ENCODE results near the gene ZPR1.

Gene ZPR1

DNA sequence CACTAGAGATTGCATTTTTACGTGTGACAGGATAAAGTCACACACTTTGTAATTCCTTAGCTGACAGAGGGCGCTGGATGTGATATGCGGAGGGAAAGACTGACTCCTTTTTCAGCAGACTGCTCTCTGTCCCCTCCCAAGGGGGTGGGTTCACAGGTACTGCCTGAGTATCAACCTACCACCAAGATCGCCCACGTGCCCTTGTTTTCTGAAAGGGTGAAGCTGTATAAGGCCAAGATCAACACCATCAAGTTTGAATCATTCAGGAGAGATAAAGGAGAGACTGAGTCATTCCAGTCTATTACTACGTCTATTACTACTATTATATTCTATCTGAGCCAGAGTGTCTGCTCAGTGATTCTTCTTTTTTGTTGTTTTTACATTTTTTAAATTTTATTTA lies 45.7 kb downstream of the ZPR1 start:
- DNase-seq, result no peak

DNA sequence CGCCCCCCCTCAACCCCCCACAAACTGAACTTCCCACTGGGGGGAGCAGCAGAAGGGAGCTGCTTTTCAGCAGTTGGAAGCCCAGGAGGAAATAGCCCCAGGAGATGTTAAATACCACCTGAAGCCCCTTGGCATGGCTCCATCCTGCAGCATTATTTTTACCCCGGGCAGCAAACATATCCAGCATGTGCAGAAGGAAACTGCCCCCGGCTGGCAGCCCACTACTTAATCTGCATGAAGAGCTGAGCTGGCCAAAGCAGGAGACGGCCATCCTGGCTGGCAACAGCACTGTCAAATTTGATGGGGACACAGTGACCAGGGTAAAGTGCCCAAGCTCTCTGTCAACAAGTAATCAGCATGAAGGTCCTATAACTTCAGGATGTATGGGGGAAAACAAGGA lies 47.1 kb downstream of the ZPR1 start:
- DNase-seq, result peak; percentile 81

DNA sequence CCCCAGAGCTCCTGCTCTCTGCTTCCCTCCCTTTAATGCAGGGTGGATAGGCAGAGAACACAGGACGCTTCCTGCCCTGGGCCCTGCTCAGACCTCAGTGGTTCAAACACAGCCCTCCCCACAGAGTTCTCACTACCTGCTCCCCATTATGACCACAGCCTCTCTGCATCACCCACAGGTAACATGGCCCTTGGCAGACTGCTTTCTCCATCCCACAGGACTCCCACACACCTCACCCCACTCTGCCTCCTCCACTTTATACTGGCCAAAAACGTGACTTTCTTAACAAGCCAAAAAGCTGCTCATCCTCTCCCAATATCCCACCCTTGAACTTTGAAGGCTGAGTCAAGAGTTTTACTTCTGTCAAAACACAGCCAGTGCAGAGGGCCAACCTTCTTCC lies 48.8 kb downstream of the ZPR1 start:
- DNase-seq, result no peak

DNA sequence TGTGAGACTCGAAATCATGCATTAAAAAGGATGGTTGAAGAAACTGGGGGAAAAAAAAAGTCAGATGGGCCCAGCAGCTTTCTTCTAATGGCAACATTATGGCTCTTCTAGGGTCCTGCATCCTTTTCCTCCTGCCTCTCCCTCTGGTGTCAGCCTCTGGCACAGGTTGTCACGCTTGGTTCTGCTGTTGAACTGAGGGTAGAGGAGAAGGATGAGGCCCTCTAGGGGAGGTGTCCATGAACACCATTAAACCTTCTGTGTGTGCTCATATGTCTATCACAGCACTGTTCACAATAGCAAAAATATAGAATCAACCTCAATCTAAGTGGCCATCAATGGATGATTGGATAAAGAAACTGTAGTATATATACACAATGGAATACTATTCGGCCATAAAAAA lies 51.1 kb downstream of the ZPR1 start:
- peak; percentile 62 for DNase-seq

DNA sequence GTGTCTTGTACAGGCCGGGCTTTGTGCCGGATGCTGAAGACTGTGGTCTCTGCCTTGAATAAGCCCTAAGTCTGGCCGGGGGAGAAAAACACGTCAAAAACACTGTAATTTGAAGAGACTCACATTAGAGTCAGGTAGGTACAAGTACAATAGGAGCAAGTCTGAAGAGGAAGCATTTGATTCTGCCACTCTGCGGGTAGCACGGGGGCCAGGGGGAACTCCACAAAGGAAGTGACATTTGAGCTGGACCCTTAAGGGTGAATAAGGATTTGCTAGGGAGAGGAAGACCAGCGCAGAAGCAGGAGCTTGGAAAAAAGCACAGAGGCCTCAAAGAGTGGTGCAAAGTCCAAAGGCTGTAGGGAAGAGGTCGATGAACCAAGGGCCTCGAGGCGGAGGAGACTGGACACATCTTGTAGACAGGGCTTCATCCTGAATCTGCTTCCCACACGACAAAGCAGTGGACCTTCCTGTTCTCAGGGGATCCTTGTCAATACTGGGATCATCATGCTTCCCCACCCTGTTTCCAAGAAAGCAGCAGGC lies 53.8 kb downstream of the ZPR1 start:
- DNase-seq, result no peak

DNA sequence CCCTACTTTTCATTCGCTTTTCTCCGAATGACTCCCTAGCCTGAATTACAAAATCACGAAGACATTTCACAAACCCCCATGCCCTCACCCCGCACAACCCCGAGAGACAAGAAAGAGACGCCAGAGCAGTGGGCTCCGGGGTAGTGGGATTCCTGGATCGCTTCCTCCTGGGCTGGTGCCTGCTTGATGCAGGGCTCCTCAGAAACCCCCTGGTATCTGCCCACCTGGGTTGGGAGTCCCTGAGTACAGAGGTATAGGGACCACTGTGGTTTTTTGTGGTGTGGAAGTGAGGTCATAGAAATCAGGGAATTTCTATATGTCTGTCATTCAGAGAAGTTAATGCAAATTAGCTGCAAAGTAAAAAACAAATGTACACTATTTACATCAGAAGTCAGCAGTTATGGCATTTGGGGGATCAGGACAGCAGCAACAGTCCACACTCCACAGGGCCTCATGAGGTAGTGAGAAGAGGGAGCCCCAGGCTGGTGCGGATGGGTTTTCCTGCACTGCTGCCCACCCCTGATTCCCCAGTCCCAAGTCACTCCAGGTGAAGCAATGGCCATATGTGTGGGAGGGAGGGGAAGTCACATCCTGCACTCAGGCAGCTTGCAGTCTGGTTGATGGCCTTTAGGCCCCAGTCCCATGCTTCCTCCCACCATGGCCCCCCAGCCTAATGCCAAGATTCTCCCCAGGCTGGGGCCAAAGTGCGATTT lies 54.6 kb downstream of the ZPR1 start:
- no peak for DNase-seq

DNA sequence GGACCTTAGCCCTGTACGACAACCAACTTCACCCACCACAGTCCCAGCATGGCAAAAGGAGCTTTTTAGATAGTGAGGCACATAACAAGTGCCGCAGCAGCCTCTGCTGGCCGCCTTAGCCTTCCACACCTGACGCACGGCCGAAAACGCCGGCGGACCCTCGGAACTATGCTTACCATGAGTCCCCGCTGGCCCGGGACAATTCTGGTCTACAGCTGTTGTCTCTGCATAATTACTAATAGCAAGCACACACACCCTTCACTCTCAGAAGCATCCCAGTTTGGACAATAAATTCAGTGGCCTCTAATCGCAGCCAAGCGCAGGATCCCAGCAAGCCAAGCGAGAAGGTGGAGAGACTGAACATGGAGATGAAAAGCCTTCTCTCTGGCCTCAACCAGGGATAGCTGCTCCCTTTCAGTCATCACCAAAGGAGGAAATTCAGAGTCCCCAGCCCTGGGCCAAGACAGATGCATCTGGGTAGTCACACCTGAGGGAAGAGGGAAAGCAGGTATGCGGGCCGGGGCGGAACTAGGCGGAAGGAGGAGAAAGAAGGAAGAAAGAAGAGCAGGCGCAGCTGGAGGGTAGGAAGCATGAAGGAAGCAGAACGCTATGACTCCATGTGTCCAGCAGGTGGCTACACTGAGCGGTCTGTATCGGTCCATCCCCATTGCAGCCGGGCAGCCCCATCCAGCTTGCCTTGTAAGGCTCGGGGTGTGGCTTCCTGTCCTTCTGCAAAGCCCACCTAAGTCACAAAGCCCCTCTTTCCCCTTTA lies 55.4 kb downstream of the ZPR1 start:
- DNase-seq, result peak; percentile 83

DNA sequence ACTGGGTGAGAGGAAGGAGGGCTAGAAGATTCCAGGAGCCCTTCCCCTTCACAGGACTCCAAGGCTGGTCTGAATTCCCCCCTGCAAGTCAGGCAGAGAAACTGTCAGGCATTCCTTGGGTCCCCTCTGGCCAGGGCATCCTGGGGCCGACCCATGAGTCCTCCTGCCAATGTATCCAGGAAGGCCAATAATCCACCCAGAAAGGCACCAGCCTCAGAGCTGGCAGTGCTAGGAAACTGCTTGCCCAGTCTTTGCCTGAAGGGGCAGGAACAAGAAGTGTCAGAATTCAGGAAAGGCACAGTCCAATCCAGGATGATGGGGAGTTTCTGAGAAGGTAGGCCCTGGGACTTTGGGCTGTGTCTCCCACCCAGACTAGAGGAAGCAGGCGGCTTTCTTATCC lies 56.0 kb downstream of the ZPR1 start:
- DNase-seq, result no peak

DNA sequence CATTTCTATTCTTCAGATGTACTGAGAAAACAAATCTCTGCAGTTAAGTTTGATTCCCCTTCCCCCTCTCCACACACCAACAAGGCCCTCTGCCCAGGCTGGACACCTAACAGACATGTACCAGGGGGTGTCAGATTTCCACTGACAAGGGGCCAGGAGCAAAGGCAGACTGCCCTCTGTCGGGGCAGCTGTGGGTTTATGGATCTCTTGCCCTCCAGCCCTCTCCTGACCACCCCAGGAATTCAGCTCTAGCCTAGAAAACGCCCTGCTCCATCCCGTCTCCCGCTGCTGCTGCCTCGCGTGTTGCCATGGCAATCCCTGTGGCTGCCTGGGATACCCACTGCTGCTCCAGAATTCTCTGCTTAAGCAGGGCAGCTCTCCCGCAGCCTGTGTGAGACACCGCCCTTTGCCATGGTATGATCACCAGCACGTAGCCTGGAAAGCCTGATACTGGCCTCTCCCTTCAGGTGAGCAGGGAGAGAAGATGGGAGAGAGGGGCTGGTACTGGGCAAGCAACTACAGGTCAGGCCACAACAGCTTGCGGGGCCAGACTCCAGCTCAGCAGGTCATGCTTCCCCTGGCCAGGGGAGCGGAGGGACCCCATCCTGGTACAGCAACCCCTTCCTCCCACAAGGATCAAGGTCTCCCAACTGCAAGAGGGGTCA lies 56.6 kb downstream of the ZPR1 start:
- peak; percentile 76 for DNase-seq

DNA sequence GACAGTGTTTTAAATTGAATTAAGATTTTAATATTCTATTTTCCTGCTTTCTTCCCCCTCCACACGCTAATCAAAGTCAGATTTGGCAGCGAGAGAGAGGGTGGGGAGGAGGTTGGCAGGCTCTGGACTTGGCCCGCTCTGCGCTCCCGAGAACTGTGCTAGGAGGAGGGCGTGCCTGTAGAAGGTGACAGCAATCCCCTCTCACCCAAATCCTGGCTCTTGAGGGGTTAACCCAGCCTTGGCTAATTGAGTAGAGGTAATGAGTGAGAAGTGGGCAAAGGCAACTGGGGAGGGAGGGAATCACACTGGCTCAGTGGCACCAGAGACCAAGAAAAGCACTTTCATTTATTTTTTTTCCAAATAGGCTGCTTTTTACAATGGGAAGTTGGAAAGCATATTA lies 57.2 kb downstream of the ZPR1 start:
- no peak for DNase-seq

DNA sequence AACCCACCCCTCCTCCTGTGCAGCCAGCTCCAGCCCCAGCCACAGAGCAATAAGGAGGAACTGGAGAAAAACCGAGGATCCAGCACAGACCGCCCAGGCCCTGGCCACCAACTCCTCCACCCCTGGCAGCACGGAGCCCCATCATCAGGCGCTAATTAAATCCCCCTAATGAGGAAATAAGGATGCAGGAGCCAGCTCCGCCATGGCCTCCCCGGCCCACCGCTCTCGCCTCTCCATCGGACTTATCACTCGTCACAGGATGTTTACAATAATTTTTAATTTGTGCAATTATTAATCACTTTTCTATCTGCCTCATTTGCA lies 57.6 kb downstream of the ZPR1 start:
- no peak for DNase-seq

DNA sequence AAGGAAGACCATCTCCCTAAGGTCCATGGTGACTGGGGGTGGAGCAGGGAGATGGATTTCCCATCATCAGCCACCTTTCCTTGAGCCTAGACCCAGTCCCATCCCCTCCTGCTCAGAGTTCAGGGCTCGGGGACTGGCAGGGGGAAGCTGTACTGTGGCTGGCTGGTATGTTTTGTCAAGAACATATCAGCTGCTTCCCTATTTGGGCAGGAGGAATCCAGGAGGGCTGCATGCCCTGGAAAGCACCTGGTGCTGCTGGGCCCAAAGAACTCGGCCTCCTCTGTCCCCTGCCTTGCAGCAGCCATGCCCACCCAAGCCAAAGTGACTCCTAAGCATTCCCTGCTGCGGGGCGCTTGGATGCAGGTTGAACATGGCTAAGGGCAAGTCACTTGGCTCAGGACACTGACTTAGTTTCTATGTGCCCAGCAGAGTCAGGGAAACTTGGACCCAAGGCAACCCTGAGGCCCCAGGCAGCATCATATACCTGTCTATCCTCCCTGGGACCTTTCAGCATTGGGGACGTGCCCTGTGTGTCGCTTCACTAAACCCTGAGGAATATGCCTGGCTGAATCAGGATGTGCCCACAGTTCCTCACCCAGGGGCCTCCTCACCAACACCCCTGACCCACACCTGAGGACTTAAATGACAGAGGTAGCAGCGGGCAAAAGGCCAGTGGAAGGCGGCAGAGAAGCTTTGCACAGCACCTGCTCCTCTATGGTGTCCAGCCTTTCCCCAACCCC lies 58.2 kb downstream of the ZPR1 start:
- DNase-seq, result no peak

DNA sequence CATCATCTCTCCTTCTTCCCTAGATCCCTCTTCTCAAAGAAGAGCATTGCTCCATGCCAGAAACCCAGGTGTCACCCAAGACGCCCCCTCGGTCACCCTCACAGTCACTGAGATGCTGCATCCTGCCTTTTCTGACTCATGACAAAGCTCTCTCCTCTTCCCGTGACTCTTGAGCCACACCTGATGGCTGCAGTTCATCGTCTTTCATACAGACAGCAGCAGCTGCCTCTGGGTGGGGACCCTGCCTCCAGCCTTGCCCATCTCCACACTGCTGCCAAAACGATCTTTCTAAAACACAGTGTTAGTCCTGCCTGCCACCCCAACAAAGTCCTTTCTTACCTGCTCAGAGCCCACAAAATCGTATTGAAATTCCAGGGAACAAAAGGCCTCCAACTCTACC lies 59.8 kb downstream of the ZPR1 start:
- no peak for DNase-seq

DNA sequence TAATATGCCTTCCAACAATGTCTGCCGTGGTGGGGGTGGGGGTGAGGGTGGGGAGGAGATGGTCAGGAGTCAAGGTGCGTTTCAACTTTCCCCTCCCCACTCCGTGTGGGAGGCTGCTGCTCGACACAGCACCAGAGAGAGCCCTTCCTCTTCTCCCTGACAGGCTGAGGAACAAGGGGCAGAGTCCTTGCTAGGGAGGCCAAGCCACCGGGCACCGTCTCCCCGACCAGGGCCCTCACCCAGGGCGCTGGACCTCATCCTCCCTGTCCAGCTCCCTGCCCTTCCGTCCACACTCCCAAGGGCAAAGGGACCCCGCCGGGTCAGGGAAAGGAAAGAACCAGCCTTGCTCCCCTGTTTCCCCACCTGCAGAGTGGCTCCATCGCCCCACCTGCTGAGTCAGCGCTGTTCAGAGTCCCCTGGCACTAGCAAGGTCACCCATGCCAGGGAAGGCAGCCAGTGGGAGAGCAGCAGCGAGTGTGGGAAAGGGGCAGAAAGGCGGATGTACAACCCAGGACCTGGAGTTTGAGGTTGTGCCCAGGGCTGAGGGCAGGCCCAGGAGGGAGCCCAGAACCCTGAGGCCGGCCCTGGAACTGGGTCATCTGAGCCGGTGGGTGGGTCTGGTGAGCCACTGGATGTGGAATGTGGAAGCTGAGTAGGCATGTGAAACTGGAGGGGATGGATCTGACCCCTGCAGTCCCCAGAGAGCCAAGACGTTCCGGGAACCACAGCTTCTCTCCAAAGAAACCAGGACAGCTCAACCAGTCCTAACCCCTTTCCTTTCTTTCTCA lies 62.2 kb downstream of the ZPR1 start:
- no peak for DNase-seq

DNA sequence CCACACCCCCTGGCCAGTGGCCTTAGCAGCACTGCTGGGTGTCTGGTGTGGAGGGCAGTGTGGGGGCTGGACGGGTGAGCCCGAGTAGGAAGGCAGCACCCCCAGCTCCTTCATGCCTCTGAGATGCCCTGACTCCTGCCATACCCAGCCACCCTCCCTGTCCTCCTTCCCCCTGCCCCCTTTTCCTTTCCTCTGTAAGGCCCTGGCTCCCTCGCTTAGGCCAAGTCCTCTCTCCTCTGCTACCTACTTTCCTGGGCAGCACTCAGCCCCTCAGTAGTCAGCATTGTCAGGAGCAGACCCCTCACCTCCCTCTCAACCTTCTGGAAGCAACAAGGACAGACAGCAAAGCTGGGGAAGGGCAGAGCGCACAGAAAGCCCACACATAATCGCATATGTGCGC lies 63.0 kb downstream of the ZPR1 start:
- no peak for DNase-seq

All from NCI-H69 (cell line).